Breast epithelium (tissue), 3 donors: ENCODE data around the gene KCNK3.

Source experiments
- CTCF ChIP-seq, 3 donors: fragments of 450-650 bp; IDR thresholded peaks; one replicate each; pipeline ENCODE4 v1.5.1; 2016 to 2017; ENCODE audit warnings: antibody characterized with exemption in 3 of 3, mild to moderate bottlenecking in 3 of 3, moderate library complexity in 3 of 3
- POLR2A ChIP-seq: fragments of 450-650 bp; IDR thresholded peaks from one replicate; pipeline ENCODE4 v1.6.1; 2016; ENCODE audit warnings: antibody characterized with exemption, mild to moderate bottlenecking, moderate library complexity
- POLR2AphosphoS5 ChIP-seq, 3 donors: sonication (generic); formaldehyde crosslinking; IDR thresholded peaks; one replicate each; pipeline ENCODE4 v1.6.1; 2017; ENCODE audit warnings: antibody characterized with exemption in 3 of 3

- TF ChIP-seq CTCF (IDR thresholded peaks at IDR 0.05) (no peak), POLR2A (no peak), POLR2AphosphoS5 (IDR thresholded peaks at IDR 0.05) (no peak)
Observed at GRCh38 chr2:26735097-26735496, 42.6 kb downstream of the KCNK3 start.
